Measurements from ENCODE around the gene DNAJC6.

Gene DNAJC6

GRCh38 chr1:65431111-65431705, 121.9 kb downstream of the DNAJC6 start:
- peak; percentile 83 for TF ChIP-seq CTCF (conservative IDR thresholded peaks at IDR 0.05)
- no peak for TF ChIP-seq ZFX (IDR thresholded peaks at IDR 0.05)
- no peak overlapping the region for H3K27ac ChIP-seq

GRCh38 chr1:65432918-65433317, 123.6 kb downstream of the DNAJC6 start:
- TF ChIP-seq CTCF (conservative IDR thresholded peaks at IDR 0.05) (no peak), ZFX (IDR thresholded peaks at IDR 0.05) (no peak)
- no peak overlapping the region for H3K27ac ChIP-seq

- H3K27ac ChIP-seq = no peak overlapping the region
- TF ChIP-seq ZFX (IDR thresholded peaks at IDR 0.05) (no peak), CTCF (conservative IDR thresholded peaks at IDR 0.05) (peak; percentile 22; the same call in 1 of the 2 replicates)
Observed at GRCh38 chr1:65434255-65434654, 124.9 kb downstream of the DNAJC6 start.

GRCh38 chr1:65434760-65435159, 125.4 kb downstream of the DNAJC6 start:
- no peak overlapping the region for H3K27ac ChIP-seq
- TF ChIP-seq CTCF (conservative IDR thresholded peaks at IDR 0.05) = no peak
- TF ChIP-seq ZFX (IDR thresholded peaks at IDR 0.05) = no peak

- TF ChIP-seq ZFX (IDR thresholded peaks at IDR 0.05) (no peak), CTCF (conservative IDR thresholded peaks at IDR 0.05) (no peak)
- no peak overlapping the region for H3K27ac ChIP-seq
Observed at GRCh38 chr1:65435987-65436386, 126.6 kb downstream of the DNAJC6 start.

- H3K27ac ChIP-seq = no peak overlapping the region
- TF ChIP-seq CTCF (conservative IDR thresholded peaks at IDR 0.05) = no peak
- no peak for TF ChIP-seq ZFX (IDR thresholded peaks at IDR 0.05)
Observed at GRCh38 chr1:65437616-65438015, 128.3 kb downstream of the DNAJC6 start.

- no peak overlapping the region for H3K27ac ChIP-seq
- TF ChIP-seq CTCF (conservative IDR thresholded peaks at IDR 0.05) = no peak
- TF ChIP-seq ZFX (IDR thresholded peaks at IDR 0.05) = no peak
Observed at GRCh38 chr1:65440322-65440900, 131.1 kb downstream of the DNAJC6 start.
